HG03175 (cell line): ENCODE measurements around the gene ACTR8.

ENCODE experiments used
- ATAC-seq: cut with Tn5 transposase; IDR thresholded peaks from one replicate; pipeline ENCODE4 v1.9.1; 2021; ENCODE audit warnings: mild to moderate bottlenecking, moderate library complexity; ENCODE audit not compliant: unreplicated experiment

Gene ACTR8

GRCh38 chr3:53836084-53836872 lies 45.7 kb downstream of the ACTR8 start:
- ATAC-seq = no peak

- ATAC-seq = no peak
These were observed 46.7 kb downstream of the ACTR8 start for GRCh38 chr3:53835257-53835656.

GRCh38 chr3:53834429-53835095 lies 47.4 kb downstream of the ACTR8 start:
- ATAC-seq = no peak

DNA sequence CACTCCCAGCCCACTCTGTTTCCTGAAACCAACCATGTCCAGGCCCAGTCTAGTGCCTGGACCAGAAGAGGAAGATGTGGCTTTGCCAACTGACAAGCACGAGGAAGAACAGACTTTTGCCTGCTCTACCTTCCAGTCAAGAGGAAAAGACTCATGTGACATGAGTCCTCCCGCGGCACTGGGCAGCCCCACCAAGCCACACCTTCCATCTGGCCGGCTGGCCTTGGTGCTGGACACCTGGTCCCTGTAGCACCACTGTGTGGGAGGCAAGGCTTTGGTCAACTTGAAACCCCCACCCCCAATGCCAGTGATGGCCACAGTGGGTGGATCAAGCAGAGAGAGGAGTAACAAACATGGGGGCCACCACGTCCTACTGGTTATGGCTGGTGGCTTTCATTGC lies 48.3 kb downstream of the ACTR8 start:
- ATAC-seq = no peak

- ATAC-seq = no peak
These were observed 48.8 kb downstream of the ACTR8 start for GRCh38 chr3:53833053-53833645.

DNA sequence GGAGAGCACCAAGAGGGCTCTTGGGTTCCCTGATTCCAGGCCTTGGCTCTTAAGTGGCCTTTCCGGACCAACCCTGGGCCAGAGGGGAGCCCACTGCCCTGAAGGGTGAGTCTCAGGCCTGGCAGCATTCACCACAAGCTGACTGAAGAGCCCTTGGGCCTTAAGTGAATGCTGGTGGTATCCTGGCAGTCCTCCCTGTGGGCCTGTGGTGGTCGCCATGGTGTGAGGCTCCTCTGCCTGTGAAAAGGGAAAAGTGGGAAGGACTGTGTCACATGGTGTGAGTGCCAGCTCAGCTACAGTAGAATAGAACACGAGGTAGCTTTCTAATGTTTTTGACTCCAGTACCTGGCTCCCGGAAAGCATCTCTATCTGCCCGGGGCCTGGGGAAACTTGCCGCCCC lies 51.0 kb downstream of the ACTR8 start:
- ATAC-seq = no peak

GRCh38 chr3:53829605-53830004 lies 52.3 kb downstream of the ACTR8 start:
- no peak for ATAC-seq

DNA sequence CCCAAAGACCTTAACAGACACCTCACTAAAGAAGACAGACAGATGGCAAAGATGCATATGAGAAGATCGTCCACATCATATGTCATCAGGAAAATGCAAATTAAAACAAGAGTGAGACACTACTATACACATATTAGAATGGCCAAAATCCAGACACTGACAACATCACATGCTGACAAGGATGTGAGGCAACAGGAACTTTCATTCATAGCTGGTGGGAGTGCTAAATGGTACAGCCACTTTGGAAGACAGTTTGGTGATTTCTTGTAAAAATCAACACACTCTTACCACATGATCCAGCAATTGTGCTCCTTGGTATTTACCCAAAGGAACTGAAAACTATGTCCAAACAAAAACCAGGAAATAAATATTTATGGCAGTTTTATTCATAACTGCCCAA lies 53.4 kb downstream of the ACTR8 start:
- ATAC-seq = no peak

DNA sequence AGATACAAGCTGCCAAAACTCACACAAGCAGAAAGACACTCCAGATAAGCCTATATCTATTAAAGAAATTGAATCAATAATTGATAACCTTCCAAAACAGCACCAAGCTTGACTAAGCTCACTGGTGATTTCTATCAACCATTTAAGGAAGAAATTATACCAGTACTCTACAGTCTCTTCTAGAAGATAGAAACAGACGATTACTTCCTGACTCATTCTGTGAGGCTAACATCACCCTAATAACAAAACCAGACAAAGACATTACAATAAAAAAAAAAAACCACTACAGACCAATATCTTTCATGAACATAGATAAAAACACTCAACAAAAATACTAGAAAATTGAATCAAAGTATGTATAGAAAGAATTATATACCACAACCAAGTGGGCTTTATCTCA lies 55.9 kb downstream of the ACTR8 start:
- no peak for ATAC-seq

DNA sequence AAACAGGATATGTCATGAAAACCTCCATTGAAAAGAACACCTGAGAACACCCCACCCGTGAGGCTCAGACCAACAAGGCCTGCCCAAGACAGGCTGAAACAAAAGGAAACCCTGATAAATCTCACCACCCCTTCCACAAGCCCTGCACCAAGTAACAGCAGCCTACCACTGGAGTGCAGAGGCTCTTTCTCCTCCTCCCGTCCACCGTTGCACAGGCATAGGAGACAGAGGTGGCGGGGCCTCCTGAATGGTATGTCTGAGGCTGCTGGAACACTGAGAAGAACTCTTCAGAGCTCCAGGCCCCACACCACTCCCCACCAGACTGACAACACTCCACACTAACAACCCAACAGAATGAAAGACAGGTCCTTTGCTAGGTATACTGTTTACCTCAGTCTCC lies 57.2 kb downstream of the ACTR8 start:
- ATAC-seq = no peak

- no peak for ATAC-seq
These were observed 57.8 kb downstream of the ACTR8 start for GRCh38 chr3:53823956-53824657.

DNA sequence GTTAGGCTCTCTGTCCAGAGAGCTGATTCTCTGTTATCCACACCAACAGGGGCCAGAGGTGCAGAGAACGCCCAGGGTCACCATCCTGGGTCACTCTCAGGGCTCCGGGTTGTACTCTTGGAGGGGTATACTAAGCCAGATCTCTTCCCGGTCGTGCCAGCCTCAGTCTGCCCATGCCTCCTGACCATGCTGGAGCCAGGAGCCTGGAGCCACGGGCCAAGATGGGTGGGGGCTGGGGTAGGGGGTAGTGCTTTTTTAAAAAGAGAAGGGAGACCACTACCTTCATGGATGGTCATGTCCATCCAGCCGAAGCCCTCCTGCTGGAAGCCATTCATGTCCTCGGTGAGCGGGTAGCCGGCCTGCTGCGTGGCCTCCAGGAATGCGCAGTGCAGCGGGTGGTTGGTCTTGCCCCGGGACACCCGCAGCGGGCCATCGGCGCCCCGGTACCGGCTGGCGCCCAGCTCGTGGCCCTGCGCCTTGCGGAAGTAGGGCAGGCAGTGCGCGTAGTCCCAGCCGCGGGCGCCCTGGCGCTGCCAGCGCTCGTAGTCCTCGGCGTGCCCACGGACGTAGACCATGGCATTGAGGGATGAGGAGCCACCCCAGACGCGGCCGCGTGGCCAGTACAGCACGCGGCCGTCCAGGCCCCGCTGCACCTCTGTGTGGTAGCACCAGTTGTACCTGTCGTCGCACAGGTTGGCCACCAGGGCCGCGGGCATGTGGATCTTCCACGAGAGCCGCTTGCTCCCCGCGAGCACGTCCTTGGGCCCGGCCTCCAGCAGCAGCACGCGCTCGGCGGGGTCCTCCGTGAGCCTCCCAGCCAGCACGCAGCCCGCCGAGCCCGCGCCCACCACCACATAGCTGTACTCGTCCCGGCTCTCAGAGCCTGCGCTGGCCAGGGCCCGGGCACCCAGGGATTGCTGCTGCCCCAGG lies 58.7 kb downstream of the ACTR8 start:
- ATAC-seq = no peak

- no peak for ATAC-seq
These were observed 59.6 kb downstream of the ACTR8 start for GRCh38 chr3:53822331-53822741.

DNA sequence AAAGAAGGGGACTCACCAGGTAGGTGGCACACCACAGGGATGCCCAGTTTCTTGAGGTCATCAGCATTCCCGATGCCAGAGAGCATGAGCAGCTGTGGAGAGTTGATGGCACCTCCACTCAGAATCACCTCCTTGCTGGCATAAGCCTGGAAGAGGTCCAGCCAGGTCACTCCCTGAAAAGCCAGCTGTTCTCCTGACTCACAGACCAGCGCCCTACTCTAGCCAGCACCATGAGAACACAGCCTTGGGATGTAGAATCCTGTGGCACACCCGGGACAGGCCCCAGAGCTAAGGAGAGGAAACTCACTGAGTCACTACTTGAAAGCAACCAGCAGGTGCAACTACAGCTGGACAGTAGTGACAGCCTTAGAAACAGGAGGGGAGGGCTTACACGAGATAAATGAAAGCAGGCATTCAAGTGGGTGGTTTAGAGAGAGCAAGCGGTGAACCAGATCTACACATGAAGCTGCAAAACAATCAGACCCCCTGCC lies 60.3 kb downstream of the ACTR8 start:
- ATAC-seq = peak; percentile 45

DNA sequence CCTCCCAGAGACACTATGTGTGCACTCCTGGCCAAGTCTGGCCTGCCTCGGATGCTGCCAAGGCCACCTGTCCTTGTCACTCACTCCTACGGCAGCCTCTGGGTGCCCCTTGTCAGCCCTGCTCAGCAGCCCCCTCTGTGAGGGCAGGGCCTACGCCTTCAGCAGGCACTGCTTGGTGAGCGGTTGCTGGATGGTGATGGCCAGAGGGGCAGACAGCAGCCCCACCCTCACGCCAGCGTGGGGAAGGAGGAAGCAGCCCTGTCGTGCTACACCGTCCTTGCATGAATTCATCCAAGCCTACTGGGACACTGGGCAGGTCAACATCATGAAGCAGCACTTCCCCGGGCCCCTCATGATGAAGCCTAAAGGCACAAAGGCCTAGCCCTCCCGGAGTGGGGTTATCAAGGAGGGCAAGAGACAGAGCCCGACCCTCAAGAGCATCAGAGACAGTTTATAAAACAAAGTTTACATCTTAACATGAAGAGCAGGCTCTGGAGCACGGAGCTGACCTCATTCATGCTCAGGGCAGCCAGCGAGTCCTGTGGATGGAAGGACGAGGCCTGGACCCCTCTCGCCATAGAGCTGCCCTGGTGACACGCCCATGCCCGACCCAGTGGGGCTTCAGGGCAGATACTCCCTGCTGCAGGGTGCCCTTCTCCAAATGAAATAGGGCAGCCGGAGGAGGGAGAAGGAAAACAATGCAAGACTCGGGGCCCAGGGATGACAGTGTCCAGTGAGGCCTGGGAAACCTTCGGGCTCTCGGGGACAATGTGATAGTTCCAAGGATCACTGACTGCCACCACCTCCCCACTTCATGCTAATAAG lies 61.0 kb downstream of the ACTR8 start:
- no peak for ATAC-seq

DNA sequence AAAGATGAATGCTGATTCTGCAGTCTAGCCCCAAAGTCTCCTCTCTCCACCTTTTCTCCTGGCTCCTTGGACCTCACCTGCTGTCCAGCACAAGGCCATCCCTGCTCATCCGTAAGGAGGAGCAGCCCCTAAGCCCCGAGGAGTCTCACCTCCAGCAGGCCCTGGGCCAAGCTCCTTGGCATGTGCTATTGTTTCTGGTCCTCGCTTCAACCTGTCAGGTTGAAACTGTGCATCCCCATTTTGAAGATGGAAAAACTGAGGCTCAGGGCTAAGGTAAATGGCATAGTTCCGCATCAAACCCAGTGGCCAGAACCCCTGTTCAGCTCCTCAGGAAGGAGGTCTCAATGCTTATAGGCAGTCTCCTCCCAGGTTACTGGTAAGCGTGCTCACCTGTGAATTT lies 61.9 kb downstream of the ACTR8 start:
- no peak for ATAC-seq

DNA sequence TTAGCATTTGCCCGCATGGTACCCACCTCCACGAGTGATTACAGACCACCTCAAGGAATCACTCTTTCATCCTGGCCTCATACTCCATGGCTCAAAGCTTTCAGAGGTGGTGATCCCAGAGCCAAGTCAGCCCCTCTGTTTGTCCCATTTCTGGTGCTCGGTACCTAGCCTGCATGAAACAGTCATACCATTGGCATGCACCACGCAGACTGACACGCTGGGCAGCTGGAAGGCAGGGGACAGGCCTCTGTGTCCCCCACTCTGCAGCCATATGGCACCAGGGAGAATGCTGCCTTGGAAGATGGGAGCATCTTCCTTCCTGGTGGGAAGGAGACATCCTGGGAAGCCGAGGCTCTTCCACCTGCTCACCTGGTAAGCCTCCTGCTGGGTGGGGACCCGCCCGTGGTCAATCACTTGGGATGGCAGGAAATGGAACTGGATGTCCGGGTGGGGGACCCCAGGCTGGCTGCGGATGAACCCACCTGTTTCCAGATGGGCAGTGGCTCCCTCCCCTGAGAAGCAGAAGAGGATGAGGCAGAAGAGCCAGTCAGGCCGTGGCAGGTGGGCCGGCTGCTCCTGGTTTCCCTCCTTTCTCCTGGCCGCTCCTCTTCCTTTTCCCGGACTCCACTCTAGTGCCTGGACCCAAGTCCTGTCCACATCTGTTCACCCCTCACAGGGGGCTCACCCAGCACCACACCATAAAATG lies 62.6 kb downstream of the ACTR8 start:
- ATAC-seq = no peak

- no peak for ATAC-seq
These were observed 63.5 kb downstream of the ACTR8 start for GRCh38 chr3:53818221-53819162.
